NT2/D1 (cell line): ENCODE results near the gene EPS15.
"Not testable (repeated sequence)": the region's sequence is repeated elsewhere in the genome, so short reads cannot be mapped to it uniquely, and the experiment has no call there.

Source experiments
- DNase-seq: peaks from one replicate; pipeline ENCODE4 v3.0.0-alpha.2; 2011; ENCODE audit warnings: low read depth, low spot score
- H3K27me3 ChIP-seq: 2 replicates; pipeline ENCODE4 v1.6.0; 2011; ENCODE audit warnings: mild to moderate bottlenecking; ENCODE audit not compliant: insufficient read length, insufficient read depth
- H3K36me3 ChIP-seq: 2 replicates; pipeline ENCODE4 v1.6.1; 2011; ENCODE audit warnings: mild to moderate bottlenecking, low read length, mixed read lengths; ENCODE audit not compliant: insufficient read depth, insufficient read length
- H3K4me1 ChIP-seq: 2 replicates; pipeline ENCODE4 v1.5.1; 2011; ENCODE audit not compliant: insufficient read depth, insufficient read length
- H3K4me3 ChIP-seq: 2 replicates; pipeline ENCODE4 v1.5.1; 2011; ENCODE audit warnings: low read depth; ENCODE audit not compliant: insufficient read length
- H3K9ac ChIP-seq: 2 replicates; pipeline ENCODE4 v1.6.0; 2011; ENCODE audit warnings: low read depth; ENCODE audit not compliant: insufficient read length
- H3K9me3 ChIP-seq: 2 replicates; pipeline ENCODE4 v1.5.1; 2011; ENCODE audit warnings: mild to moderate bottlenecking, low read length; ENCODE audit not compliant: insufficient read depth
- SUZ12 ChIP-seq: IDR thresholded peaks from 2 replicates; pipeline ENCODE4 v1.6.1; 2011; ENCODE audit not compliant: insufficient read length, insufficient read depth; ENCODE audit errors: extremely low read depth
- YY1 ChIP-seq: IDR thresholded peaks from 2 replicates; pipeline ENCODE4 v1.6.1; 2011; ENCODE audit not compliant: insufficient read length, insufficient read depth
- ZNF274 ChIP-seq: IDR thresholded peaks from 2 replicates; pipeline ENCODE4 v1.6.1; 2011; ENCODE audit warnings: mild to moderate bottlenecking, low read depth, low read length

Gene EPS15

DNA sequence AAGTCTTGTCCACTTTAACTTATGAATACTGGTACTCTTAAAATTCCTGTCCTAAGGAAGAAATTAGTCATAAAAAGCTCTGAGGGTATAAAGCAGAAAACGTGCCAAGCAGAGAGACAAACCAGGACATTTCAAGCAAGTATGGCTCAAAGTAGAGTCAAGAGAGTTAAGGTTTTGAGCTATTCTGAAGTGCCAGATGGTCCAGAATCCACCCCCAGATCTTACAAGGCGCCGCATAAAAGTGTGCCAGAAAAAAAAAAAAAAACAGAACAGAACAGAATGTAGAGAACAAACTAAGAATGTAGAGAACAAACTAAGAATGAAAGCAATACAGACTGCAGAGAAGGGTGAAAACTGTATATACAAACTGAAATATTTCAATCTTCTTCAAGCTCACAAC is 12.5 kb downstream of the EPS15 start:
- H3K9ac ChIP-seq: no peak overlapping the region
- H3K4me3 ChIP-seq: no peak overlapping the region

DNA sequence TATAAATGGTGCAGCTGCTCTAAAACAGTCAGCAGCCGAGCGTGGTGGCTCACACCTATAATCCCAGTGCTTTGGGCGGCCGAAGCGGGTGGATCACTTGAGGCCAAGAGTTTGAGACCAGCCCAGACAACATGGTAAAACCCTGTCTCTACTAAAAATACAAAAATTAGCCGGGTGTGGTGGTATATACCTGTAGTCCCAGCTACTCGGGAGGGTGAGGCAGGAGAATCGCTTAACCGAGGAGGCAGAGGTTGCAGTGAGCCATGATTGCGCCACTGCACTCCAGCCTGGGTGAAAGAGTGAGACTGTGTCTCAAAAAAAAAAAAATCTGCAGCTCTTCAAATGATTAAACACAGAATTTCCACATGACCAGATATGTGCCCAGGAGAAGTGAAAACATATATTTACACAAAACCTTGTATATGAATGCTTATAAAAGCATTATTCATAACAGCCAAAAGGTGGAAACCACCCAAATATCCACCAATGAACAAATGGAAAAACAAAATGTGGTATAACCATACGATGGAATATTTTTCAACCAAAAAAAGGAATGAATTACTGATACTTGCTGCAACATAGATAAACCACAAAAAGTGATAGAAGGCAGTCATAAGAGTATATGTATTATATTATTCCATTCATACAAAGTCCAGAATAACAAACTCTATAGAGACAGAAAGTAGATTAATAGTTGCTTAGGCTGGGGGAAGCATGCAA is 14.1 kb downstream of the EPS15 start:
- DNase-seq: no peak
- Histone ChIP-seq H3K27me3 (no peaks in the 10 kb centered on the region), H3K4me1 (no peaks in the 10 kb centered on the region), H3K36me3 (peaks cover 16% of the 10 kb centered on the region), H3K4me3 (no peak overlapping the region), H3K9ac (no peak overlapping the region), H3K9me3 (peaks cover 7% of the 10 kb centered on the region; the same call in 1 of the 2 replicates)
- TF ChIP-seq YY1: no peak
- no peak for TF ChIP-seq SUZ12
- TF ChIP-seq ZNF274: no peak

More for the DNA sequence above, 12.5 kb downstream of the EPS15 start:
- H3K36me3 ChIP-seq: peaks cover 16% of the 10 kb centered on the region
- no peaks in the 10 kb centered on the region for H3K4me1 ChIP-seq
- no peak for TF ChIP-seq YY1
- TF ChIP-seq ZNF274: no peak
- no peak for TF ChIP-seq SUZ12
- H3K27me3 ChIP-seq: no peaks in the 10 kb centered on the region
- no peak for DNase-seq
- H3K9me3 ChIP-seq: peaks cover 7% of the 10 kb centered on the region; the same call in 1 of the 2 replicates

DNA sequence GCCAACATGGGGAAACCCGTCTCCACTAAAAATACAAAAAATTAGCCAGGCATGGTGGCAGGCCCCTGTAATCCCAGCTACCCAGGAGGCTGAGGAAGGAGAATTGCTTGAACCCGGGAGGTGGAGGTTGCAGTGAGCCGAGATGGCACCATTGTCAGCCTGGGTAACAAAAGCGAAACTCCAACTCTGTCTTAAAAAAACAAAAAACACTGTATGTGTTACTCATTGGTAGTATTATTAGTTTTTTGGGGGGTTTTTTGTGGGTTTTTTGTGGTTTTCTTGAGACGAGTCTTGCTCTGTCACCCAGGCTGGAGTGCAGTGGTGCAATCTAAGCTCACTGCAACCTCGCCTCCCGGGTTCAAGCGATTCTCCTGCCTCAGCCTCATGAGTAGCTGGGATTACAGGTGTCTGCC is 17.8 kb downstream of the EPS15 start:
- H3K9ac ChIP-seq, H3K27me3 ChIP-seq, DNase-seq, H3K4me1 ChIP-seq, H3K4me3 ChIP-seq: not testable (repeated sequence)
- Histone ChIP-seq H3K9me3 (peaks cover 19% of the 10 kb centered on the region; the same call in 1 of the 2 replicates), H3K36me3 (peaks cover 14% of the 10 kb centered on the region)

DNA sequence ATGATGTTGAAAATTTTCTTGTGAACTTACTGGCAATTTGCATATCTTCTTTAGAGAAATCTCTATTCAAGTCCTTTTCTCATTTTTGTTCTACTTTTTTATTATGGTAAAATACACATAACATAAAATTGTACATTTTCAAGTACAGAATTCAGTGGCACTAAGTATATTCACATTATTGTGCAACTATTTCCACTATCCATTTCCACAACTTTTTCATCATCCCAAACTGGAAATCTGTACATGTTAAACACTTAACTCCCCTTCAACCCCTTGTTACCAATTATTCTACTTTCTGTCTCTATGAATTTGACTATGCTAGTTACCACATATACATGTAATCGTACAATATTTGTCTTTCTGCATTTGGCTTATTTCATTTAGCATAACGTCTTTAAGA is 19.4 kb downstream of the EPS15 start:
- DNase-seq: no peak
- H3K4me1 ChIP-seq: no peaks in the 10 kb centered on the region
- peaks cover 14% of the 10 kb centered on the region for H3K36me3 ChIP-seq
- no peaks in the 10 kb centered on the region for H3K27me3 ChIP-seq
- peaks cover 19% of the 10 kb centered on the region; the same call in 1 of the 2 replicates for H3K9me3 ChIP-seq
- TF ChIP-seq YY1: no peak
- TF ChIP-seq ZNF274: no peak
- TF ChIP-seq SUZ12: no peak
- no peak overlapping the region for H3K9ac ChIP-seq
- H3K4me3 ChIP-seq: no peak overlapping the region

DNA sequence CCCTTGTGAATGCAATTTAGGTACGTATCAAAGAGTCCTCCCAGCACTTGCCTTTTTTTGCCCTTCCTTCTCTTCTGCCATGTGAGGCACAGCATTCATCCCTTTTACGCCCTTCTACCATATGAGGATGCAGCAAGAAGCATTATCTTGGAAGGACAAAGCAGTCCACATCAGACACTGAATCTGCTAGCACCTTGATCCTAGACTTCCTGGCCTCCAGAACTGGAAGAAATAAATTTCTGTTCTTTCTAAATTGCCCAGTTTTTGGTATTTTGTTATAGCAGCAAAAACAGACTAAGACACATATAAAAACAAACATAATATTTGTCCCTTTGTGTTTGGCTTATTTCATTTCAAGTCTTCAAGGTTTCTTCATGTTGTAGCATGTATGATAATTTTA is 20.1 kb downstream of the EPS15 start:
- Histone ChIP-seq H3K27me3 (no peaks in the 10 kb centered on the region), H3K36me3 (peaks cover 11% of the 10 kb centered on the region), H3K4me1 (no peaks in the 10 kb centered on the region), H3K9ac (no peak overlapping the region), H3K9me3 (peaks cover 16% of the 10 kb centered on the region; the same call in 1 of the 2 replicates), H3K4me3 (no peak overlapping the region)
- TF ChIP-seq SUZ12 (no peak), YY1 (no peak), ZNF274 (no peak)
- DNase-seq: no peak

DNA sequence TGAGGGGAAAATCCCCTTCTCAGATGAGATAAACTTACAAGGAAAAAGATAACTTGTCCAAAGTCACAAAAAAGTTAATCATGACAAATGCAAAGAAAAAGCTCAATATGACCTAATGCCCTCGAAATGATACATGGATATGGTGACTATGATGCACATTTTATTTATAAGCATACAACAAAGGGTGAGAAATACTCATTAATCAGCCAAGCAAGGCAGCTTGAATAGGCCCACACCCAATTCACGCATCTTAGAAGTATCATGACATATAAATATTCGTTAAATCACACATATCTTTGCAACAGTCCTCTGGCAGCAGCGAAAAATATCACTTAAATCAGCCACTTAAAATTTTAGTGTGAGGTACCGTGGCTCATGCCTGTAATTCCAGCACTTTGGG is 21.7 kb downstream of the EPS15 start:
- DNase-seq: no peak
- H3K9ac ChIP-seq: no peak overlapping the region
- no peak overlapping the region for H3K4me3 ChIP-seq
- TF ChIP-seq ZNF274: no peak
- no peak for TF ChIP-seq YY1
- no peak for TF ChIP-seq SUZ12
- H3K9me3 ChIP-seq: 0 out of 2 replicates have a peak, but pooled peaks cover 12% of the 10 kb centered on the region
- H3K27me3 ChIP-seq: no peaks in the 10 kb centered on the region
- H3K36me3 ChIP-seq: peaks cover 7% of the 10 kb centered on the region
- no peaks in the 10 kb centered on the region for H3K4me1 ChIP-seq

DNA sequence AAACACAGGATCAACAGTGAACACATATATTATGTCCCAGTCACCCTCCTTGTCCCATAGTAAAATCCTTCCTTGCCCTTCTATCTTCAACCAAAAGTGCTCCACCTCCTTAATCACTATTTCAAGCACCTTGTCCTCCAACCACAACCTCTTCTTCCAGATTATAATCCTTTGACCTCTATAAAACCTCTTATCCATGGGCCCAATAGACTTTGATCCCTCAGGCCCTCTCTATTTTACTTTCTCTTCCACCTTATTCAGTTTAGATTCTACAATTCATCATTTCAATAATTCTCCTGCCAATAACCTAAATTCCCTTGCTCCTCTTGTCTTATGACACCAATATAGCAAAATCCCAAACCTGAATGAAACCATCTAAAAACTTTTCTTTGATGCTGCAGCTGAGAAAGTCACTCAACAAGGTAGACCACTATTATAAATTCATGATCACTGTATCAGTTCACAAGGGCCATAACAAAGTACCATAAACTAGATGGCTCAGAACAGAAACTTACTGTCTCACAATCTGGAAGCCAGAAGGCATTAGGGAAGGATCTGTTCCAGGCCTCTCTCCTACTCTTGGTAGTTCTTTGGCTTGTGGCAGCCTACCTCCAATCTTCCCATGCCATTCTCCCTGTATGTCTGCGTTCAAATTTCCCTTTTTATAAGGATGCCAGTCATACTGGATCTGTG is 24.8 kb downstream of the EPS15 start:
- no peak overlapping the region for H3K4me3 ChIP-seq
- no peaks in the 10 kb centered on the region for H3K27me3 ChIP-seq
- DNase-seq: no peak
- H3K9ac ChIP-seq: no peak overlapping the region
- TF ChIP-seq YY1 (no peak), ZNF274 (no peak), SUZ12 (no peak)
- H3K36me3 ChIP-seq: peaks cover 6% of the 10 kb centered on the region
- H3K4me1 ChIP-seq: no peaks in the 10 kb centered on the region
- H3K9me3 ChIP-seq: 0 out of 2 replicates have a peak, but pooled peaks cover 5% of the 10 kb centered on the region
